NK-92 (cell line): Measurements from ENCODE around the gene ELOVL7.
"Not testable (repeated sequence)": the region's sequence is repeated elsewhere in the genome, so short reads cannot be mapped to it uniquely, and the experiment has no call there.

ENCODE experiments used
- DNase-seq: peaks from one replicate; lab custom pipeline; 2025; ENCODE audit not compliant: unreplicated experiment; lab: John Stamatoyannopoulos, UW

Gene ELOVL7

DNA sequence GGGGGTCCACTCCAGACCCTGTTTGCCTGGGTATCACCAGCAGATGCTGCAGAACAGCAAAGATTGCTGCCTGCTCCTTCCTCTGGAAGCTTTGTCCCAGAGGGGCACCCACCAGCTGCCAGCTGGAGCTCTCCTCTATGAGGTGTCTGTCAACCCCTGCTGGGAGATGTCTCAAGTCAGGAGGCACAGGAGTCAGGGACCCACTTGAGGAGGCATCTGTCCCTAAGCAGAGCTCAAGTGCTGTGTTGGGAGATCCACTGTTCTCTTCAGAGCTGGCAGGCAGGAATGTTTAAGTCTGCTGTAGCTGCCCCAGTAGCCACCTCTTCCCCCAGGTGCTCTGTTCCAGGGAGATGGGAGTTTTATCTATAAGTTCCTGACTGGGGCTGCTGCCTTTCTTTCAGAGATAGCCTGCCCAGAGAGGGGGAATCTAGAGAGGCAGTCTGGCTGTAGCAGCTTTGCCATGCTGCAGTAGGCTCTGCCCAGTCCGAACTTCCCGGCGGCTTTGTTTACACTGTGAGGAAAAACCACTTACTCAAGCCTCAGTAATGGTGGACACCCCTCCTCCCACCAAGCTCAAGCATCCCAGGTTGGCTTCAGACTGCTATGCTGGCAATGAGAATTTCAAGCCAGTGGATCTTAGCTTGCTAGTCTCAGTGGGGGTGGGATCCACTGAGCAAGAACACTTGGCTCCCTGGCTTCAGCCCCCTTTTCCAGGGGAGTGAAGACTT is 128.7 kb downstream of the ELOVL7 start:
- not testable (repeated sequence) for DNase-seq

- no peak for DNase-seq
Observed at GRCh38 chr5:60712950-60713349, 131.1 kb downstream of the ELOVL7 start.

- not testable (repeated sequence) for DNase-seq
Observed at GRCh38 chr5:60711892-60712291, 132.2 kb downstream of the ELOVL7 start.

DNA sequence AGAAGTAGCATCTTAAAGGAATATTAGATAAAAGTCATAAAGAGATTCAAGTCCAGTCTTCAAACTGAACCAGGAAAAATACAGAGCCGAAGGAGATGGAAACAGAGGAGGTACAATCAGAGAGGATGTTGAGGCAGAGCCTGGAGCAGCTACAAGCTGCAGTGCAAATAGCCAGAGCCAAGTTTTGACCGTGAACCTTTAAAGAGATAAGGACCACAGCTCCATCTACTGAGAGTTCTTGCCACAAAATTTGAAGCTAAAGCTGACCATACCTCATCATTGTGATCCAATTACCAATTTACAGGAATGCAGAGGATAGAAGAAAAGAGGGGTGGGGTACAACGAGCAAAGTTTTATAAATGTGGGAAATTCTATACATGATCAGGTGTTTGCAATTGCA is 133.7 kb downstream of the ELOVL7 start:
- DNase-seq, result no peak

GRCh38 chr5:60705144-60705543 is 138.9 kb downstream of the ELOVL7 start:
- DNase-seq, result no peak

GRCh38 chr5:60703944-60704343 is 140.1 kb downstream of the ELOVL7 start:
- no peak for DNase-seq
